MCF 10A (cell line): ENCODE data around the gene WWOX. TPM values are rescaled to one million over a fixed set of nuclear protein-coding genes. Genes with fewer than 3 reads are reported as not detected.

Experiments
- BruUV-seq: library from RNA; stranded (reverse); fragments of 400-500 nt; replicated peaks from 2 replicates; lab custom pipeline; 2021; lab: Mats Ljungman, UMichigan
- CTCF ChIA-PET: fragments of 300-600 bp; sonication (Branson Sonifier 250); formaldehyde crosslinking; extraction: SDS; loops from one replicate; lab custom pipeline; 2021; ENCODE audit warnings: antibody characterized with exemption, inconsistent platforms; lab: Yijun Ruan, JAX
- POLR2A ChIA-PET: fragments of 300-600, 350-650 bp; sonication (Branson Sonifier 250); formaldehyde crosslinking; extraction: SDS; loops from one replicate; lab custom pipeline; 2020; ENCODE audit warnings: antibody characterized with exemption, inconsistent platforms; lab: Yijun Ruan, JAX
- DNase-seq: peaks from one replicate; pipeline ENCODE4 v3.0.0-alpha.2; 2018; ENCODE audit not compliant: unreplicated experiment
- H3K27ac Mint-ChIP-seq: one replicate; pipeline ENCODE4 v1.8.0; 2022; ENCODE audit warnings: mild to moderate bottlenecking, low read depth, mixed read lengths; ENCODE audit not compliant: unreplicated experiment
- H3K27me3 Mint-ChIP-seq: one replicate; pipeline ENCODE4 v1.8.0; 2022; ENCODE audit warnings: mixed read lengths; ENCODE audit not compliant: insufficient read depth, unreplicated experiment
- H3K36me3 Mint-ChIP-seq: one replicate; pipeline ENCODE4 v1.8.0; 2022; ENCODE audit warnings: mild to moderate bottlenecking, moderate library complexity, mixed read lengths; ENCODE audit not compliant: insufficient read depth, unreplicated experiment
- H3K4me1 Mint-ChIP-seq: one replicate; pipeline ENCODE4 v1.8.0; 2022; ENCODE audit warnings: mixed read lengths; ENCODE audit not compliant: insufficient read depth, unreplicated experiment
- H3K4me3 Mint-ChIP-seq: one replicate; pipeline ENCODE4 v1.8.0; 2022; ENCODE audit warnings: mild to moderate bottlenecking, moderate library complexity, mixed read lengths; ENCODE audit not compliant: unreplicated experiment
- H3K9me3 Mint-ChIP-seq: one replicate; pipeline ENCODE4 v1.8.0; 2022; ENCODE audit warnings: mixed read lengths; ENCODE audit not compliant: unreplicated experiment
- CTCF ChIP-seq: fragments of 200-600 bp; IDR thresholded peaks from one replicate; pipeline ENCODE4 v1.8.0; 2022; ENCODE audit warnings: antibody characterized with exemption, mild to moderate bottlenecking; ENCODE audit not compliant: unreplicated experiment
- intact Hi-C: fragments of 100-400 bp; cut with micrococcal nuclease; formaldehyde crosslinking; loops from 2 replicates; pipeline ENCODE4 v1.14.1; 2022
- total RNA-seq: library from RNA; stranded (reverse); gene quantifications from 2 replicates; pipeline ENCODE4 v1.2.3, GENCODE V29; 2022

WWOX gene
- total RNA-seq, 1 experiment from 2014 or later = 18.1 TPM

GRCh38 chr16:78608305-78608776 lies 508.9 kb downstream of the WWOX start:
- intact Hi-C loops = no loop called here
- no peak for DNase-seq
- Mint-ChIP-seq H3K27me3 (no peaks in the 10 kb centered on the region), H3K4me3 (no peak overlapping the region), H3K9me3 (peaks cover 7% of the 10 kb centered on the region), H3K4me1 (peaks cover 21% of the 10 kb centered on the region), H3K27ac (peak overlapping the region; percentile 46), H3K36me3 (peaks cover 3% of the 10 kb centered on the region)
- ChIA-PET CTCF (interaction anchor here (0.8 kb wide), 1 partner anchor 134 kb away, joined by 3 read pairs; no protein-coding TSS in a partner anchor), POLR2A (no interaction called here)
- no TSS peak for BruUV-seq
- TF ChIP-seq CTCF = no peak

- H3K27ac Mint-ChIP-seq = no peak overlapping the region
- intact Hi-C loops = no loop called here
- no peak for DNase-seq
- ChIA-PET POLR2A (interaction anchor here (0.6 to 1.0 kb wide), 4 partner anchors 13 to 690 kb away, joined by 3 read pairs; no protein-coding TSS in a partner anchor), CTCF (interaction anchor here (0.6 to 0.8 kb wide), 2 partner anchors 106 to 688 kb away, joined by 4 read pairs; no protein-coding TSS in a partner anchor)
- TF ChIP-seq CTCF = no peak
- H3K4me3 Mint-ChIP-seq = no peak overlapping the region
- peaks cover 21% of the 10 kb centered on the region for H3K4me1 Mint-ChIP-seq
- H3K27me3 Mint-ChIP-seq = no peaks in the 10 kb centered on the region
- no TSS peak for BruUV-seq
- peaks cover 4% of the 10 kb centered on the region for H3K36me3 Mint-ChIP-seq
- H3K9me3 Mint-ChIP-seq = peaks cover 6% of the 10 kb centered on the region
These were observed 510.2 kb downstream of the WWOX start for GRCh38 chr16:78609402-78610274.

- intact Hi-C loops = no loop called here
- no peak overlapping the region for H3K27ac Mint-ChIP-seq
- no peaks in the 10 kb centered on the region for H3K9me3 Mint-ChIP-seq
- H3K27me3 Mint-ChIP-seq = no peaks in the 10 kb centered on the region
- TF ChIP-seq CTCF = no peak
- H3K4me3 Mint-ChIP-seq = no peak overlapping the region
- H3K36me3 Mint-ChIP-seq = peaks cover 4% of the 10 kb centered on the region
- BruUV-seq = no TSS peak
- POLR2A ChIA-PET = interaction anchor here (0.6 to 0.7 kb wide), 2 partner anchors 72 to 1669 kb away, joined by 3 read pairs; no protein-coding TSS in a partner anchor
- no peak for DNase-seq
- peaks cover 14% of the 10 kb centered on the region for H3K4me1 Mint-ChIP-seq
- CTCF ChIA-PET = no interaction called here
These were observed 511.9 kb downstream of the WWOX start for GRCh38 chr16:78611318-78611717.

- Mint-ChIP-seq H3K4me1 (no peaks in the 10 kb centered on the region), H3K36me3 (no peaks in the 10 kb centered on the region), H3K9me3 (no peaks in the 10 kb centered on the region), H3K27me3 (no peaks in the 10 kb centered on the region), H3K4me3 (no peak overlapping the region), H3K27ac (no peak overlapping the region)
- TF ChIP-seq CTCF = no peak
- ChIA-PET CTCF (no interaction called here), POLR2A (interaction anchor here (0.7 kb wide), 1 partner anchor 608 kb away, joined by 3 read pairs; no protein-coding TSS in a partner anchor)
- no peak for DNase-seq
- intact Hi-C loops = no loop called here
- no TSS peak for BruUV-seq
These were observed 520.4 kb downstream of the WWOX start for GRCh38 chr16:78619811-78620210.
